ENCODE data around the gene RASGRF2. TPM values are rescaled to one million over a fixed set of nuclear protein-coding genes. Genes with fewer than 3 reads are reported as not detected.

Gene RASGRF2
- total RNA-seq, 2 donors from 2014 or later: 6.9 to 13.9 TPM

DNA sequence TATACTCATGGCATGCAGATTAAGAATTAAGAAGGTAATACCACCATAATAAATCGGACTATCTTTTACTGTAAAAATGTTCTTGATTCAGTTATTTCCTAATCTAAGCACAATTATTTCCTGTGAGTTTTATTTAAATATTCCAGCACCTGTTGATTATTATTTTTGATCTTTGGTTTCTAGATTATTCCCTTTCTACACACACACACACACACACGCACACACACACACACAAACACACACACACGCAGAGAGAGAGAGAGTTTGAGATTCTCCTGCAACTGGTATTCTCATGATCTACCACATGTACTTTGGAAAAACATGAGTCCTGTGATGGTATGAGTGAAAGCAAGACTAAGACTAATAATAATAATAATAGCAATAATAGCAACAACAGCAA is 256.0 kb downstream of the RASGRF2 start:
- DNase-seq (ENCODE audit: low spot score) (no peak), ATAC-seq (ENCODE audit: insufficient number of reproducible peaks, low FRiP score, low read depth) (no peak)
- Histone ChIP-seq H3K27me3 (replicated peaks; ENCODE audit: insufficient read depth) (no peaks in the 10 kb centered on the region), H3K27ac (no peak overlapping the region), H3K4me3 (no peak overlapping the region), H3K36me3 (no peaks in the 10 kb centered on the region), H3K9me3 (no peaks in the 10 kb centered on the region), H3K4me1 (ENCODE audit: control insufficient read depth in 1 of 2, low read depth in 2 of 2) (no peaks in the 10 kb centered on the region)
- TF ChIP-seq, protein P1, sequence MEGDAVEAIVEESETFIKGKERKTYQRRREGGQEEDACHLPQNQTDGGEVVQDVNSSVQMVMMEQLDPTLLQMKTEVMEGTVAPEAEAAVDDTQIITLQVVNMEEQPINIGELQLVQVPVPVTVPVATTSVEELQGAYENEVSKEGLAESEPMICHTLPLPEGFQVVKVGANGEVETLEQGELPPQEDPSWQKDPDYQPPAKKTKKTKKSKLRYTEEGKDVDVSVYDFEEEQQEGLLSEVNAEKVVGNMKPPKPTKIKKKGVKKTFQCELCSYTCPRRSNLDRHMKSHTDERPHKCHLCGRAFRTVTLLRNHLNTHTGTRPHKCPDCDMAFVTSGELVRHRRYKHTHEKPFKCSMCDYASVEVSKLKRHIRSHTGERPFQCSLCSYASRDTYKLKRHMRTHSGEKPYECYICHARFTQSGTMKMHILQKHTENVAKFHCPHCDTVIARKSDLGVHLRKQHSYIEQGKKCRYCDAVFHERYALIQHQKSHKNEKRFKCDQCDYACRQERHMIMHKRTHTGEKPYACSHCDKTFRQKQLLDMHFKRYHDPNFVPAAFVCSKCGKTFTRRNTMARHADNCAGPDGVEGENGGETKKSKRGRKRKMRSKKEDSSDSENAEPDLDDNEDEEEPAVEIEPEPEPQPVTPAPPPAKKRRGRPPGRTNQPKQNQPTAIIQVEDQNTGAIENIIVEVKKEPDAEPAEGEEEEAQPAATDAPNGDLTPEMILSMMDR (IDR thresholded peaks at IDR 0.05): no peak

DNA sequence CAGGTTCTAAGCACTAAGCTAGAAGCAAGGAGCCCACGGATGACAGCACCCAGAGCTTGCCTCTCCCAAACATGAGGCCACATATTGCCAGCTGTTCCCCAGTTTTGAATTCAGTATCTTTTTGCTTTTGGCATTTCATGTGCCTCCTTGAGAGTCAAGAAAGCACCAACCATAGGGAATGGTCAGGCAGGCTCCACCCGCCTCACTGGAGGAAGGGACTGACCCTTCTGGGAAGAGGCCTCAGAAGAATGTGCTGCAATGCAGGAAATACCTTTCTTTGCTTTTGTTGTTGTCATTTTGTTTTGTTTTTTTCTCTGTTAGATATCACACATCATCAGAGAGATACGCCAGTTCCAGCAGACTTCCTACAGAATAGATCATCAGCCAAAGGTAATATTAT is 259.2 kb downstream of the RASGRF2 start:
- DNase-seq (ENCODE audit: low spot score) (no peak), ATAC-seq (ENCODE audit: insufficient number of reproducible peaks, low FRiP score, low read depth) (no peak)

GRCh38 chr5:81222285-81222684 is 262.1 kb downstream of the RASGRF2 start:
- ATAC-seq (ENCODE audit: insufficient number of reproducible peaks, low FRiP score, low read depth) (no peak), DNase-seq (ENCODE audit: low spot score) (no peak)
- no peak overlapping the region for H3K27ac ChIP-seq
- H3K27me3 ChIP-seq (replicated peaks; ENCODE audit: insufficient read depth): no peaks in the 10 kb centered on the region
- no peak overlapping the region for H3K4me3 ChIP-seq
- no peaks in the 10 kb centered on the region for H3K9me3 ChIP-seq
- no peaks in the 10 kb centered on the region for H3K4me1 ChIP-seq (ENCODE audit: control insufficient read depth in 1 of 2, low read depth in 2 of 2)
- TF ChIP-seq, protein P1 (IDR thresholded peaks at IDR 0.05): no peak
- no peaks in the 10 kb centered on the region for H3K36me3 ChIP-seq

More for the DNA sequence above, 259.2 kb downstream of the RASGRF2 start:
- Histone ChIP-seq H3K9me3 (no peaks in the 10 kb centered on the region), H3K27me3 (replicated peaks; ENCODE audit: insufficient read depth) (no peaks in the 10 kb centered on the region), H3K4me1 (ENCODE audit: control insufficient read depth in 1 of 2, low read depth in 2 of 2) (no peaks in the 10 kb centered on the region), H3K27ac (no peak overlapping the region), H3K4me3 (no peak overlapping the region), H3K36me3 (no peaks in the 10 kb centered on the region)
- TF ChIP-seq, protein P1 (IDR thresholded peaks at IDR 0.05): no peak

GRCh38 chr5:81225463-81225862 is 265.3 kb downstream of the RASGRF2 start:
- H3K9me3 ChIP-seq: no peaks in the 10 kb centered on the region
- no peaks in the 10 kb centered on the region for H3K4me1 ChIP-seq (ENCODE audit: control insufficient read depth in 1 of 2, low read depth in 2 of 2)
- no peaks in the 10 kb centered on the region for H3K36me3 ChIP-seq
- H3K27me3 ChIP-seq (replicated peaks; ENCODE audit: insufficient read depth): no peaks in the 10 kb centered on the region
- no peak overlapping the region for H3K4me3 ChIP-seq
- no peak for DNase-seq (ENCODE audit: low spot score)
- H3K27ac ChIP-seq: no peak overlapping the region
- TF ChIP-seq, protein P1 (IDR thresholded peaks at IDR 0.05): no peak
- no peak for ATAC-seq (ENCODE audit: insufficient number of reproducible peaks, low FRiP score, low read depth)

- no peak for ATAC-seq (ENCODE audit: insufficient number of reproducible peaks, low FRiP score, low read depth)
- no peak overlapping the region for H3K27ac ChIP-seq
- no peak for DNase-seq (ENCODE audit: low spot score)
- no peaks in the 10 kb centered on the region for H3K4me1 ChIP-seq (ENCODE audit: control insufficient read depth in 1 of 2, low read depth in 2 of 2)
- H3K27me3 ChIP-seq (replicated peaks; ENCODE audit: insufficient read depth): no peaks in the 10 kb centered on the region
- no peaks in the 10 kb centered on the region for H3K36me3 ChIP-seq
- no peaks in the 10 kb centered on the region for H3K9me3 ChIP-seq
- TF ChIP-seq, protein P1 (IDR thresholded peaks at IDR 0.05): no peak
- no peak overlapping the region for H3K4me3 ChIP-seq
These were observed 266.1 kb downstream of the RASGRF2 start for GRCh38 chr5:81226286-81226685.
